ENCODE measurements around the gene TRAPPC5.

The TRAPPC5 gene

GRCh38 chr19:7701654-7702457 lies 21.2 kb downstream of the TRAPPC5 start, which contains the start of gene FCER2:
FCER2 (minus strand) TSS chr19:7702131; CDS start chr19:7699760, 2,371 bp downstream.
- no peak for DNase-seq

GRCh38 chr19:7703332-7703731 lies 22.7 kb downstream of the TRAPPC5 start:
- no peak for DNase-seq

GRCh38 chr19:7704280-7705060 lies 23.8 kb downstream of the TRAPPC5 start:
- no peak for DNase-seq

GRCh38 chr19:7705387-7706187 lies 25.0 kb downstream of the TRAPPC5 start:
- DNase-seq, result peak; percentile 56 to 61

- DNase-seq, result no peak
Observed at GRCh38 chr19:7706188-7706954, 25.7 kb downstream of the TRAPPC5 start.

- DNase-seq, result no peak
Observed at GRCh38 chr19:7706955-7707456, 26.4 kb downstream of the TRAPPC5 start.

GRCh38 chr19:7709932-7710460 lies 29.4 kb downstream of the TRAPPC5 start:
- no peak for DNase-seq

GRCh38 chr19:7710616-7711015 lies 30.0 kb downstream of the TRAPPC5 start:
- DNase-seq, result no peak

GRCh38 chr19:7715671-7716070 lies 35.0 kb downstream of the TRAPPC5 start:
- no peak for DNase-seq

- DNase-seq, result no peak
Observed at GRCh38 chr19:7716762-7717161, 36.1 kb downstream of the TRAPPC5 start.

- no peak for DNase-seq
Observed at GRCh38 chr19:7718668-7719067, 38.0 kb downstream of the TRAPPC5 start.

- DNase-seq, result no peak
Observed at GRCh38 chr19:7720351-7720750, 39.7 kb downstream of the TRAPPC5 start.

GRCh38 chr19:7722231-7722651 lies 41.6 kb downstream of the TRAPPC5 start:
- DNase-seq, result no peak

GRCh38 chr19:7725791-7726190 lies 45.2 kb downstream of the TRAPPC5 start:
- DNase-seq, result no peak

GRCh38 chr19:7729211-7729610 lies 48.6 kb downstream of the TRAPPC5 start:
- no peak for DNase-seq

GRCh38 chr19:7729831-7730285 lies 49.2 kb downstream of the TRAPPC5 start:
- no peak for DNase-seq

- DNase-seq, result no peak
Observed at GRCh38 chr19:7730286-7731217, 49.9 kb downstream of the TRAPPC5 start.

GRCh38 chr19:7731218-7731595 lies 50.6 kb downstream of the TRAPPC5 start:
- no peak for DNase-seq

GRCh38 chr19:7731615-7732014 lies 51.0 kb downstream of the TRAPPC5 start:
- DNase-seq, result no peak

- DNase-seq, result no peak
Observed at GRCh38 chr19:7732045-7732444, 51.4 kb downstream of the TRAPPC5 start, which contains the start of gene CLEC4G. CLEC4G (minus strand) TSS chr19:7732110; CDS start chr19:7732102, 8 bp downstream.
